Measurements from ENCODE around the gene SLC29A4. TPM values are rescaled to one million over a fixed set of nuclear protein-coding genes. Genes with fewer than 3 reads are reported as not detected.

The SLC29A4 gene
- total RNA-seq, 1 donor = 2.2 TPM

DNA sequence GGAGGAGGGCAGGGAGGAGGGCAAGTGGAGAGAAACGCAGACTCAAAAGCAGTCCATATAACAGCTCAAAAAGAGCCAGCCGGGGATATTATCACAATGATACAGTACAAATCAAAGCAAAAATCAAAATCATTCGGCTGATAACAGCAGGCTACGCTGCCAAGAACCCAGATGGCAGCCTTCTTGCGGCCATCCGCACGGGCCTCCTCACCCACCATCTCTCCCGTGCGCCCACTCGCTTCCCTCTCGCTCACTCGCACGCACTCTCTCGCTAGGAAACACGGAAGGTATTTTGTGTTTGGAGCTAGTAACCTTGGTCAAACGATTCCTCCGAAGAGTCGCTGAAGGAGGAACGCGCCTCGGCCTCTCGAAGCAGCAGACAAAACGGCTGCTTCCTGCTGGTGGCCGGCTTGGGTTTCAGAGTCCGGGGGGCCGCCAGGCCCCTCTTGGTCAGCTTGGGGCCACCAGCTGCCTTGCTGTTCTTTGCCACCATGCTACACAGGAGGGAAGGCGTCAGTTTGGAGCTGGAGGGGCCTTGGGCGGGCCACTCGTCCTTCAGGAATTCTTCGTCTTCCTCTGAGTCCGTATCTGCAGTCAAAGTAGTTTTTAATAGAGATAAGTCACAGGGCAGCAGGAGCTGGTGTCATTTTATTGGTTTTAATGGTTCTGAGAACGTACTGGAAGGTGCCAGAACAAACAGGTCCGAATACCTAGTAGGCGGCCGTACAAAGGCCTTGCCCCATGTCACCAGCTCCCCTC lies 68.9 kb downstream of the SLC29A4 start:
- DNase-seq (ENCODE audit: low read depth) = no peak
- TF ChIP-seq, protein P1, sequence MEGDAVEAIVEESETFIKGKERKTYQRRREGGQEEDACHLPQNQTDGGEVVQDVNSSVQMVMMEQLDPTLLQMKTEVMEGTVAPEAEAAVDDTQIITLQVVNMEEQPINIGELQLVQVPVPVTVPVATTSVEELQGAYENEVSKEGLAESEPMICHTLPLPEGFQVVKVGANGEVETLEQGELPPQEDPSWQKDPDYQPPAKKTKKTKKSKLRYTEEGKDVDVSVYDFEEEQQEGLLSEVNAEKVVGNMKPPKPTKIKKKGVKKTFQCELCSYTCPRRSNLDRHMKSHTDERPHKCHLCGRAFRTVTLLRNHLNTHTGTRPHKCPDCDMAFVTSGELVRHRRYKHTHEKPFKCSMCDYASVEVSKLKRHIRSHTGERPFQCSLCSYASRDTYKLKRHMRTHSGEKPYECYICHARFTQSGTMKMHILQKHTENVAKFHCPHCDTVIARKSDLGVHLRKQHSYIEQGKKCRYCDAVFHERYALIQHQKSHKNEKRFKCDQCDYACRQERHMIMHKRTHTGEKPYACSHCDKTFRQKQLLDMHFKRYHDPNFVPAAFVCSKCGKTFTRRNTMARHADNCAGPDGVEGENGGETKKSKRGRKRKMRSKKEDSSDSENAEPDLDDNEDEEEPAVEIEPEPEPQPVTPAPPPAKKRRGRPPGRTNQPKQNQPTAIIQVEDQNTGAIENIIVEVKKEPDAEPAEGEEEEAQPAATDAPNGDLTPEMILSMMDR (IDR thresholded peaks at IDR 0.05; ENCODE audit: insufficient read depth, low read depth, low read length) = no peak
- H3K4me3 ChIP-seq (ENCODE audit: low read depth, low read length) = no peak overlapping the region

DNA sequence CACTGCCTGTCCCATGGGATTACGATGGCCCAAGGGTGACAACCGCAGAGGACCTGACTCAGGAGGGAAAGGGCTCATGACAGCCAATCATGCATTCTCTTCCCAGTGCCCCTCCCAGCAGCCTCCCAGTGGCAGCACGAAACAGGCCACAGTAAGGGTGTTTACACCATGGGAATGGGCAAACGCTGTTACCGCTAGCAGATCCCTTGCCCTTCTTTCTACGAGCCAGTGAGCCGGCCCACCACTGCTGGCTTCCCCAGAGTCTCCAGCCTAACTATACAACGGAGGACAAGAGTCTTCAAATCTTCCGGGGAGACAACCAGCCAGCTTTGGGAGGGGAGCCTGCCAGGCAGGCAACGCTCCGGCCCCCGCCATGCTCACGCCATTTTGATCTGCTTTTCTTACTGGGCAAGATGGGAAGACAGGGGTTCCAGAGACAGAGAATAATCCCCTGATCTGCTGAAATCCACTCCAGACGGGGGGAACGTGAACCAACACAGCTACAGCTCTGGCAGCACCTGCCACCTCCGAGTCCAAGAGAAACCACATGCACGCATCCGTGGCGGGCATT lies 69.8 kb downstream of the SLC29A4 start:
- TF ChIP-seq, protein P1 (IDR thresholded peaks at IDR 0.05; ENCODE audit: insufficient read depth, low read depth, low read length) = no peak
- no peak overlapping the region for H3K4me3 ChIP-seq (ENCODE audit: low read depth, low read length)
- no peak for DNase-seq (ENCODE audit: low read depth)

DNA sequence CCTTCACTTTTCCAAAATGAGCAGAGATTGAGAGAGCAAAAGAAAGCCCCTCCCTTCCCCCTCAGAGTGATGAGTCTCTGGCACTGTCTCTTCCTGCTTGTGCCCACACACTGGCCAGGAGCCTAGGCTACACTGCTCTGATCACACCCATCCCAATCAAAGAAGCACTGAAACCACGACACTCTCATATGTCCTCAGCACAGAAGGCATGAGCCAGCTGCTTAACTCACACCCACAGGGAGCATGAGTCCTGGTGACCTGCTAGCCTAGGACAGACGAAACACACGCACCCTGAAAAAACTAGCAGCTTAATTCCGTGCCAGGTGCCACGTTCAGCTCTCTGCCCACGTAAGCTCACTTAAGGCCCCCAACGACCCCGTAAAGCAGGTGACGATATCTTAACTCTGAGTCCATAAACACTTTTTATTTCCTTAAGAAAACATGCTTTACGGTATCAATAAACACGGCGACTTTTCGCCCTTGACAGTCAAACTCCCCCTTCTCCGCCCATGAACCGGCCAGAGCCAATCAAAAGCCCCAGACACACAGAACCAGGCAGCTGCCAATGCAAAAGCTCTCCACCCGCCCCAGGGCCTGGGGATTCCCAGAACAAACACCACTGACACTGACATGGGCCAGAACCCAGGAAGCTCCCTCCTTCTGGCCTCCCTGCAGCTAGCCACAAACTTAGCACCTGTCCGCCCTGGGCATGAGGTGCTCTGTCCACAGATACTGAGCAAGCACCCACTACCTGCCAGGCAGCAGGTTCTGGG lies 71.9 kb downstream of the SLC29A4 start:
- TF ChIP-seq, protein P1 (IDR thresholded peaks at IDR 0.05; ENCODE audit: insufficient read depth, low read depth, low read length) = no peak
- peak; percentile 79 for DNase-seq (ENCODE audit: low read depth)
- H3K4me3 ChIP-seq (ENCODE audit: low read depth, low read length) = no peak overlapping the region

Other genes starting within 250 kb of the SLC29A4 start
- gene RBAK, start 237.1 kb upstream of the SLC29A4 start, total RNA-seq = 9.0 and 12.1 TPM in 2 replicates
- 45.7 and 61.3 TPM in 2 replicates for gene WIPI2, start 92.7 kb upstream of the SLC29A4 start, total RNA-seq
- gene TNRC18, start 140.9 kb downstream of the SLC29A4 start, total RNA-seq = 54.4 and 78.0 TPM in 2 replicates
- 10.8 and 13.2 TPM in 2 replicates for gene FBXL18, start 230.9 kb downstream of the SLC29A4 start, total RNA-seq
- gene ACTB, start 247.7 kb downstream of the SLC29A4 start, total RNA-seq = 9,607 and 9,891 TPM in 2 replicates

Measured in fibroblast of villous mesenchyme (primary cell).